ENCODE measurements around the gene SESN1.

DNA sequence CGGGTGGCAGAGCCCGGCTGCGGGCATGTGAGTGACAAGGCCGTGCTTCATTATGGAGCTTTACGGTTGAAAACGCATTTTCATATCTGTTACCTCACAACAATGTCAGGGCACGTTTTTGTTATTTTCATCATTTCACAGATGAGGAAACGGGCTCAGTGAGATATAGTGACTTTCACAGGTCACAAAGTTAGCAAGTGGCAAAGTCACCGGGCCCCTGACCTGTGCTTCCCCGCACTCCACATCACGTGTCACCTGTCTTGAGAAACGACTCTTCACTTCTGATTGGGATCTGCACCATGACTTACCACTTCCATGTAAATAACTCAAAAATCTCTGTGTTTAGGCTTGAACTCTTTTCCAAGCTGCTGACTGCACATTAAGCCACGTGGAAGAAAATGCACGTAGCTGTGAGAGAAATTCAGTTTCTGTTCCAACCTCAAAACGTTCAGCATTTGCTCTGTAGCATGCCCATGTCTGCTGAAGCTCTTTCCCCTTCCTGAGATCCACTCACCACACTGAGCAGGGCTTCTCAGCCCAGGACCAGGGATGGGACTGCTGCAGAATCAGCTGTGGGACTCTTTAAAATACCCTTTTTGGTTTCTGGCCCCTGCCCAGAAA, 139.2 kb downstream of the SESN1 start:
- TF ChIP-seq CTCF (IDR thresholded peaks at IDR 0.05; ENCODE audit: insufficient read depth, low read length), result no peak
- TF ChIP-seq, protein P1, sequence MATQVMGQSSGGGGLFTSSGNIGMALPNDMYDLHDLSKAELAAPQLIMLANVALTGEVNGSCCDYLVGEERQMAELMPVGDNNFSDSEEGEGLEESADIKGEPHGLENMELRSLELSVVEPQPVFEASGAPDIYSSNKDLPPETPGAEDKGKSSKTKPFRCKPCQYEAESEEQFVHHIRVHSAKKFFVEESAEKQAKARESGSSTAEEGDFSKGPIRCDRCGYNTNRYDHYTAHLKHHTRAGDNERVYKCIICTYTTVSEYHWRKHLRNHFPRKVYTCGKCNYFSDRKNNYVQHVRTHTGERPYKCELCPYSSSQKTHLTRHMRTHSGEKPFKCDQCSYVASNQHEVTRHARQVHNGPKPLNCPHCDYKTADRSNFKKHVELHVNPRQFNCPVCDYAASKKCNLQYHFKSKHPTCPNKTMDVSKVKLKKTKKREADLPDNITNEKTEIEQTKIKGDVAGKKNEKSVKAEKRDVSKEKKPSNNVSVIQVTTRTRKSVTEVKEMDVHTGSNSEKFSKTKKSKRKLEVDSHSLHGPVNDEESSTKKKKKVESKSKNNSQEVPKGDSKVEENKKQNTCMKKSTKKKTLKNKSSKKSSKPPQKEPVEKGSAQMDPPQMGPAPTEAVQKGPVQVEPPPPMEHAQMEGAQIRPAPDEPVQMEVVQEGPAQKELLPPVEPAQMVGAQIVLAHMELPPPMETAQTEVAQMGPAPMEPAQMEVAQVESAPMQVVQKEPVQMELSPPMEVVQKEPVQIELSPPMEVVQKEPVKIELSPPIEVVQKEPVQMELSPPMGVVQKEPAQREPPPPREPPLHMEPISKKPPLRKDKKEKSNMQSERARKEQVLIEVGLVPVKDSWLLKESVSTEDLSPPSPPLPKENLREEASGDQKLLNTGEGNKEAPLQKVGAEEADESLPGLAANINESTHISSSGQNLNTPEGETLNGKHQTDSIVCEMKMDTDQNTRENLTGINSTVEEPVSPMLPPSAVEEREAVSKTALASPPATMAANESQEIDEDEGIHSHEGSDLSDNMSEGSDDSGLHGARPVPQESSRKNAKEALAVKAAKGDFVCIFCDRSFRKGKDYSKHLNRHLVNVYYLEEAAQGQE (IDR thresholded peaks at IDR 0.05; ENCODE audit: insufficient replicate concordance, low read depth), result no peak
- no peak for TF ChIP-seq POLR2AphosphoS5 (IDR thresholded peaks at IDR 0.05; ENCODE audit: low read depth)

All from HL-60 (cell line).